ENCODE measurements around the gene SYT1. TPM values are rescaled to one million over a fixed set of nuclear protein-coding genes. Genes with fewer than 3 reads are reported as not detected.

SYT1 gene
- total RNA-seq, 1 donor from 2014 or later: 0.59 TPM

DNA sequence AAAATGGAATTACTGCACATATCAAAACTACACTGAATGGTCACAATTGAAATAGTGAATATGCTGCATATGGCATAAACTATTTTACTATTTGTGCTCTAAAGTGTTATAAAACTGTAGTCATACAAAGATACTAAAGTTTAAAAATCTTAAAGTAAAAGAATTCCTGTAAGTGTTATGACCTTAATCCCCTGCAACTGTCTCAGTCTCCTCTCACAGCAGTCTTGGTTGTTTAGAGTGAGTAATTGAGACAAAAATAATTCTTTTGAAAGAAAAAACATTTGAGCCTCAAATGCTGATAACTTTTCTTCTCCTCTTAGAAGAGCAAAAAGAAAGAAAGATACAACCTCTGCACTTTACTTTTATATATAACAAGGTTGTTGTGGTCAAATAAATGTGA, 99.9 kb downstream of the SYT1 start:
- TF ChIP-seq, protein P1, sequence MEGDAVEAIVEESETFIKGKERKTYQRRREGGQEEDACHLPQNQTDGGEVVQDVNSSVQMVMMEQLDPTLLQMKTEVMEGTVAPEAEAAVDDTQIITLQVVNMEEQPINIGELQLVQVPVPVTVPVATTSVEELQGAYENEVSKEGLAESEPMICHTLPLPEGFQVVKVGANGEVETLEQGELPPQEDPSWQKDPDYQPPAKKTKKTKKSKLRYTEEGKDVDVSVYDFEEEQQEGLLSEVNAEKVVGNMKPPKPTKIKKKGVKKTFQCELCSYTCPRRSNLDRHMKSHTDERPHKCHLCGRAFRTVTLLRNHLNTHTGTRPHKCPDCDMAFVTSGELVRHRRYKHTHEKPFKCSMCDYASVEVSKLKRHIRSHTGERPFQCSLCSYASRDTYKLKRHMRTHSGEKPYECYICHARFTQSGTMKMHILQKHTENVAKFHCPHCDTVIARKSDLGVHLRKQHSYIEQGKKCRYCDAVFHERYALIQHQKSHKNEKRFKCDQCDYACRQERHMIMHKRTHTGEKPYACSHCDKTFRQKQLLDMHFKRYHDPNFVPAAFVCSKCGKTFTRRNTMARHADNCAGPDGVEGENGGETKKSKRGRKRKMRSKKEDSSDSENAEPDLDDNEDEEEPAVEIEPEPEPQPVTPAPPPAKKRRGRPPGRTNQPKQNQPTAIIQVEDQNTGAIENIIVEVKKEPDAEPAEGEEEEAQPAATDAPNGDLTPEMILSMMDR (IDR thresholded peaks at IDR 0.05): no peak
- no peaks in the 10 kb centered on the region for H3K27me3 Mint-ChIP-seq (ENCODE audit: unreplicated experiment)
- no peak overlapping the region for H3K4me3 Mint-ChIP-seq (ENCODE audit: unreplicated experiment)
- H3K9me3 Mint-ChIP-seq (ENCODE audit: unreplicated experiment): no peaks in the 10 kb centered on the region
- no peak overlapping the region for H3K27ac Mint-ChIP-seq (ENCODE audit: unreplicated experiment)
- H3K4me1 Mint-ChIP-seq (ENCODE audit: unreplicated experiment): peaks cover 11% of the 10 kb centered on the region
- no peaks in the 10 kb centered on the region for H3K36me3 Mint-ChIP-seq (ENCODE audit: unreplicated experiment)
- DNase-seq (ENCODE audit: extremely low spot score, unreplicated experiment): no peak

DNA sequence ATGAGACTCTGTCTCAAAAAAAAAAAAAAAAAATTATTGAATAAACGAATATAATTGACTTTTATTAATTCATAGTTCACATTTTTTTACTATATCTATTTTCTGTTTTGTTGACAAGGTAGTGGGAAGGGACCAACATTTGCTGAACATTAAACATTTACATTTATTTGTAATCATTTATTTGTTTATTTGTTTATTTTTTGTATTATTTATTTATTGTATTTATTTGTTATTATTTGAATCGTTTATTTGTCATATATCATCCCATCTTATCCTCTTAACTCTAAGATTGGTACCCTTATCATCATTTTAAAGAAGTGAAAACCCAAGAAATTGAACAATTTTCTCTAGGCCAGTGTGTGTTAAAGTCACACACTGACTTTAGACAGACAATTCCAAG, 101.5 kb downstream of the SYT1 start:
- no peak for DNase-seq (ENCODE audit: extremely low spot score, unreplicated experiment)
- no peak overlapping the region for H3K4me3 Mint-ChIP-seq (ENCODE audit: unreplicated experiment)

DNA sequence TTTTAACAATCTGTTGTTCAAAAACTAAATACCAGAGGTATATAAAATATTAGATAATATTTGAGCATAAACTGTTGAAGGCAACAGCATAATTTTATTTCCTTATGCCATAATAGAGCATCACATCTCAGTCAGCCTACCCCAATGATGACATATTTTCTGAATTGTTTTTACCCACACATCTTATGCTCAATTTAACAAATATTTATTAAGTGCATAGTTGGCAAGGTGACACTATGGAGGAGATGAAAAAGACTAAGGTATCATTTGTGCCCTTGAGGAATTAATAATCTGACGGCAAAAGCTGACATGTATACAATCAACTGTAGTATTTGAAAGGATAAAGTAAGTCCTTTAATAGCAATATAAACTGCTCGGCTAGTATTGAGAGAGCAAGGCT, 102.4 kb downstream of the SYT1 start:
- TF ChIP-seq, protein P1 (IDR thresholded peaks at IDR 0.05): no peak
- H3K27me3 Mint-ChIP-seq (ENCODE audit: unreplicated experiment): no peaks in the 10 kb centered on the region
- no peak for DNase-seq (ENCODE audit: extremely low spot score, unreplicated experiment)
- no peak overlapping the region for H3K4me3 Mint-ChIP-seq (ENCODE audit: unreplicated experiment)
- no peaks in the 10 kb centered on the region for H3K36me3 Mint-ChIP-seq (ENCODE audit: unreplicated experiment)
- no peak overlapping the region for H3K27ac Mint-ChIP-seq (ENCODE audit: unreplicated experiment)
- peaks cover 11% of the 10 kb centered on the region for H3K4me1 Mint-ChIP-seq (ENCODE audit: unreplicated experiment)
- H3K9me3 Mint-ChIP-seq (ENCODE audit: unreplicated experiment): no peaks in the 10 kb centered on the region

More for the DNA sequence above, 101.5 kb downstream of the SYT1 start:
- no peak overlapping the region for H3K27ac Mint-ChIP-seq (ENCODE audit: unreplicated experiment)
- no peaks in the 10 kb centered on the region for H3K27me3 Mint-ChIP-seq (ENCODE audit: unreplicated experiment)
- TF ChIP-seq, protein P1 (IDR thresholded peaks at IDR 0.05): no peak
- H3K4me1 Mint-ChIP-seq (ENCODE audit: unreplicated experiment): peaks cover 11% of the 10 kb centered on the region
- no peaks in the 10 kb centered on the region for H3K36me3 Mint-ChIP-seq (ENCODE audit: unreplicated experiment)
- no peaks in the 10 kb centered on the region for H3K9me3 Mint-ChIP-seq (ENCODE audit: unreplicated experiment)

DNA sequence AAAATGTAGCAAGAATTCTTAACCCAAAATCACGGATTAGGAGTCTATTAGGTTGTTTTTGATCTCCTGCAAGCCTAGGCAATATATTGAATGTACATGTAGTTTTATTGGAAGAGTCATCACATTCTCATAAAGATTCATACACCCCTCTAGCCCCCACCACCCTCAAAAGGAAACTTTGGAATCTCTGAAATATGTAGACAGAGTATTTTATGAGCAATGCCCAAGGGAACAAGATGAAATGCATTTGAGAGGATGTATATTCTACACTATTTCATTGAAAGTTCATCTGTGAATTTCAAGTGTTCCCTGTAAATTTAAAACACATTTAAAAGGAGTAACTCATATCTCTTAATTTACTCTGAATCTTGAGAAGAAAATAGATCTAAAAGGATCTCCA, 103.7 kb downstream of the SYT1 start:
- Mint-ChIP-seq H3K27ac (ENCODE audit: unreplicated experiment) (no peak overlapping the region), H3K9me3 (ENCODE audit: unreplicated experiment) (no peaks in the 10 kb centered on the region), H3K4me1 (ENCODE audit: unreplicated experiment) (peaks cover 11% of the 10 kb centered on the region), H3K4me3 (ENCODE audit: unreplicated experiment) (no peak overlapping the region), H3K36me3 (ENCODE audit: unreplicated experiment) (no peaks in the 10 kb centered on the region), H3K27me3 (ENCODE audit: unreplicated experiment) (no peaks in the 10 kb centered on the region)
- no peak for DNase-seq (ENCODE audit: extremely low spot score, unreplicated experiment)
- TF ChIP-seq, protein P1 (IDR thresholded peaks at IDR 0.05): no peak

DNA sequence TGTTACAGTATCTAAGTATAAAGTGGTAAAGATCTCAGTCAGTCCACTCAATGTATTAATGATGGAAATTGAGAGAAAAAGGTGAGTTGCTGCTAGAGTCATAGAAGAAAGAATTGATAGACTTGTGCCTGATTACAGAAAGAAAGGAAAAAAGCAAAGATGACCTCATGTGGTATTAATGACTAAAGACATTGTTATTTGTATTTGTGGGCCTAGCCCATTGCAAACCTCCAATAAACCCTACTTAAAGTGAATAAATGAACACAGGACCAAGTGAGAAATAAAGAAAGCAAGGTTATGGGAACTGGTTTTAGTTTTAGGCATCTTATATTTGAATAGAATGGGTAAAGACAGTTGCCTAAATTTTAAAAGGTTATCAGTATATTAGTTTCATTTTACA, 105.5 kb downstream of the SYT1 start:
- TF ChIP-seq, protein P1 (IDR thresholded peaks at IDR 0.05): no peak
- no peaks in the 10 kb centered on the region for H3K36me3 Mint-ChIP-seq (ENCODE audit: unreplicated experiment)
- DNase-seq (ENCODE audit: extremely low spot score, unreplicated experiment): no peak
- no peak overlapping the region for H3K27ac Mint-ChIP-seq (ENCODE audit: unreplicated experiment)
- H3K4me3 Mint-ChIP-seq (ENCODE audit: unreplicated experiment): no peak overlapping the region
- no peaks in the 10 kb centered on the region for H3K9me3 Mint-ChIP-seq (ENCODE audit: unreplicated experiment)
- no peaks in the 10 kb centered on the region for H3K4me1 Mint-ChIP-seq (ENCODE audit: unreplicated experiment)
- no peaks in the 10 kb centered on the region for H3K27me3 Mint-ChIP-seq (ENCODE audit: unreplicated experiment)

All from osteocyte (in vitro differentiated cells).